Measurements from ENCODE around the gene FAM53A.

The FAM53A gene

DNA sequence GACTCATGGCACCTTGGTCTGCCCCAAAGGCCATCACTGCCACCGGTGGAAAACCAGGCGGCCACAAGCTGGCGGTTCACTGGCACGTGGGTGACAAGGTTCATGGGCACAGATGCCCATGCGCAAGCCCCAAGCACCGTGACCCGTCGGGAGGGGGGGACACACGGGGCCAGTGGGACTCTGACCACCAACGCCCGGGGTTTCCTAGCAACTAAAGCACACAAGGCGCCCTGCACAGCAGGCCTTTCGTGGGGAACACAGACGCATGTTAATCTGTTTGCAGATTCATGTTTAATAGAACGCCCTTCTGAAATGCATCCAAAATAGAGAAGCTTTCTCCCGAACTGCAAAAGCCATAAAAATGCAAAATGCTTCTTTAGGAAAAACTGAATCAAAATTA is 43.9 kb downstream of the FAM53A start:
- DNase-seq, result peak; percentile 22

DNA sequence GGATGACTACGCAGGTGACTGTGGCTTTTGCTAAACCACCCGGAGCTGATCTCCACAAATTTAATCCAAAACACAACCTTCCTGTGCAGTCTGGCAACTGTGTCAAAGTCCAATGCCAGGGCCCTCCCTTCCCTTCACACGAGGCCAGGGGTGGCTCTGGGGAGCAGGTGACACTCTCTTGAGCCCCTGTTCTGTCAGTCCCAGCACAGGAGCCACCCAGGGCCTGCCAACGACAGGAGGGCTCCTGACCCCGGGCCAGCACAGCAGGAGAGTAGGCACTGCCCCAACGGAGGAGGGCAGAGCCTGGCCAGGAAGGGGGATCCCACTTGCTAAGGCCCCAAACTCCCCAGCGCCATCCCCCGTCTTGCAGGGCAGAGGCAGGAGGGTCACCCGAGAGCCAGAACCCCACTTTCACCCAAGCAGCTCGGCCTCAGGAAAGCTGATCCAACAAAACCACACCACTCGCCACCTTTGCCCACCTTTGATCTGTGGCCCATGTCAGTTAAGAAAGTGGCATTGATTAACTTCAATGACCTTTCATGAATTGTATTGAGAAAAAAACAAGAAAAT is 44.7 kb downstream of the FAM53A start:
- no peak for DNase-seq

DNA sequence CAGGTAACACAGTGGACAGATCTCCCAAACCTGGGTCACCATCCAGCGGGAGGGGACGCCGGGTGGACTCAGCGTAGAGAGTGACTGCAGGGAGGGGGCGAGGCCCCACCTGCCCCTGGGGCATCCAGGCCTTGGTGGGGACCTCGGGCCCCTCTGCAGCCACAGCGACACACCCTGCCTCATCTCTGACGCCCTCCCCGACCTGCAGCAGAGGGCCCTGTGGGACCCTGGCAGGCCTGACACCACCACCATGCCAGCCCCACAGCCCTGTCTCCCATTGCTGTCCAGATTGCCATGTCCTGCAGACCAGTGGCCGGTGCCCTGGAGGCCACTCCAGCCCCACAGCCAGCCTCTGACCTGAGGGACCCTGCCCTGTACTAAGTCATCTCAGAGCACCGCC is 45.2 kb downstream of the FAM53A start:
- DNase-seq, result no peak

DNA sequence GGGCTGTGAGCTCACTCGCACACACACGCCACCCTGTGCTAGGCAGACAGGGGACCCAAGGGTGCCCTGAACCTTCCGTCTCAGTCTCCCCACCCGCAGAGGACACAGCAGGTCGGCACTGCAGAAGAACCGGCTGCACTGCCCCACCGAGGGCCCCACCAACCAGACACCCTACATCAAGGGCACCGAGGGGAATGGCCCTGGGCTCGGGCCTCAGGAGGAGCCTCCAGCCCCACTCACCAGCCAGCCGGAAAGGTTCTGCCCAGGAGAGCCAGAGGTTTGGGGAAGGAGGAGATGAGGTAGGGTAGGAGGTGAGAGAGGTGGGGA is 45.9 kb downstream of the FAM53A start:
- no peak for DNase-seq

DNA sequence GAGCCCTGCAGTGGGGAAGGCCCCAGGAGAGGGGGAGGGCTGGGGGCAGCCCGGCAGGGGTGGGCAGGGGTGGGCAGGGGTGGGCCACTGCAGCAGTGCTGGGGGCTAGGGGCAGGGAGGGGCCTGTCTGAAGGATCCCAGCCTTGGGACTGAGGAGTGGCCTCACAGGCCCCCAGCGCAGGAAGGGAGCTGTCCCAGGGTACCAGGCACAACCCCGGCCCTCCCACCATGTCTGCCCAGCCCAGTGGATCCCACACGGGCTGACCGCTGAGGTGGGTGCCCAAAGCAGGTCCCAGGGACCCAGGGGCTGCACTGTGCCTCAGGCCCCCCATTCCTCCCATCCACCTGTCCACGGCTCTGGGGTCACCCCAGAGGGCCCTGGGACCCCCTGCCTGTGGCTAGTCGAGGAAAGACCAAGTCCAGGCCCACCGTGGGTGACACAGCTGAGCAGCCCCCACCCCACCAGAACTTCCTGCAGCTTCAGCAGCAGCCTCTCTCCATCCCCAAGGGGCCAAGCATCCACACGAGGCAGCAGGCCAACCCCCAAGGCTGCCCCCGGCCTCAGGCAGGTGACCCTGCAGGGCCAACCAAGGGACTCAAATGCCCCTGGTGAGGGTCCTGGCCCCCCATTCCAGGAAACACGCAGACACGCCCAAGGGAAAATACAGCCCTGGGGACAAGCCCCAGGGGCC is 46.4 kb downstream of the FAM53A start:
- no peak for DNase-seq

DNA sequence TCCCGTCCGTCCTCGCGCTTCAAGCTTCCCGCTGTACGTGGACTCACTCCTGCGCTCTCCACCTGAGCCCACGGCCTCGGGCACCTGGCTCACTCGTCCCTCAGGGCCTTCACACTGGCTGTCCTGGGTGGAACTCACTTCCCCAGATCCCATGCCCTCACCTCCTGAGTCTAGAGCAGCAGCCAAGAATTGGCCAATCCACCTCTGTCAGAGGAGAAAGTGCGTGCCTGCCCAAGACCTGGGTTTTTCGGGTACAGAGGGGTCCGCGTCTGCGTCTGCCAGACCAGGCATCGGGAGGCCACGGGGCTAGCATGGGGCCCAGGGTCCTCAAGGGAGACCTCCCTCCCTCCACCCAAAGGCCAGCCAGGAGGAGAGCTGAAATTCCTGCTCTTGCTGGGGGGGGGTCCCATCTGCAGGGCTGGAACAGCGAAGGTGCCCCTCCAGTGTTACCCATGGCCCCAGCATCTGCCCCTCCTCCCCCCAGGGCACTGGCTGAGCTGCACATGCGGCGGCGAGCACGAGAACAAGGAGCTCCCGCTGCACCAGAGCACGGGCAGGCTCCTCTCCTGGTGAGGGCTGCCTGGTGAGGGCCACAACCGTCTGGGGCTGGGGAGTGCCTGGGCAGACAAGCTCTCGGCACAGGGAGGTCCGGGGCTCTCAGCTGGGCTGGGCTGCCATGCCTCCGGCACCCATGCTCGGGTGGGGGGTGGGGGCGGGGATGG is 47.5 kb downstream of the FAM53A start:
- no peak for DNase-seq

DNA sequence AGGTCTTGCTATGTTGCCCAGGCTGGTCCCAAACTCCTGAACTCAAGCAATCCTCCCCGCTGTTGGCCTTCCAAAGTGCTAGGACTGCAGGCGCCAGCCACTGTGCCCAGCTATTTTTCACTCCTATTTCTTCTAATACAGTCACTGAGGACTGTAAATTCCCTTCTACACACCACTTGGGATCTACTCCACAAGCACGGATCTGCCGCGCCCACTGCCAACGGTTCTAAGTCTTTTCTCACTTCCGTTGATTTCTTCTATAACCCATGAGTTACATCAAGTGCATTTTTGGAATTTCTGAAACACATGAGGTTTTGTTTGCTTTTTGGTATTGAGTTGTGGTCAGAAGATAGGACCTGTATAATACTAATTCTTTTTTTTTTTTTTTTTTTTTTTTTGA is 48.6 kb downstream of the FAM53A start:
- no peak for DNase-seq

DNA sequence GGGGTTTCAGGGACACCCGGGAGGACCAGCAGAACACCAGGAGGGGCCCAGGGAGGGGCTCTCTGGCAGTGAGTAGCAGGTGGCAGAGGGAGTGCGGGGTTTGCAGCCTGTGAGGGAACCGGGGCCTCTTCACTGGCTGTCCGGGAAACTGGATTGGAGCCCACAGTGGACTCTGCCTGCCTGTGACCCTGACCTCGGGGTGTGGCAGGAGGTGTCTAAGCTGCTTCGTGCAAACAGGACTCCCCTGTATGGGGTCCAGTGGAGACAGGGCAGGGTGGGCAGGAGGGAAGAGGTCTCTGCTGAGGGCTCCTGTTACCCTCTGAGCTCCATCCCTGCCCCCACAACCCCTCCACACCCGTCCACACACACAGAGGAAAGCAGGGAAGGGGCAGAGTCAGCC is 50.1 kb downstream of the FAM53A start:
- DNase-seq, result no peak

DNA sequence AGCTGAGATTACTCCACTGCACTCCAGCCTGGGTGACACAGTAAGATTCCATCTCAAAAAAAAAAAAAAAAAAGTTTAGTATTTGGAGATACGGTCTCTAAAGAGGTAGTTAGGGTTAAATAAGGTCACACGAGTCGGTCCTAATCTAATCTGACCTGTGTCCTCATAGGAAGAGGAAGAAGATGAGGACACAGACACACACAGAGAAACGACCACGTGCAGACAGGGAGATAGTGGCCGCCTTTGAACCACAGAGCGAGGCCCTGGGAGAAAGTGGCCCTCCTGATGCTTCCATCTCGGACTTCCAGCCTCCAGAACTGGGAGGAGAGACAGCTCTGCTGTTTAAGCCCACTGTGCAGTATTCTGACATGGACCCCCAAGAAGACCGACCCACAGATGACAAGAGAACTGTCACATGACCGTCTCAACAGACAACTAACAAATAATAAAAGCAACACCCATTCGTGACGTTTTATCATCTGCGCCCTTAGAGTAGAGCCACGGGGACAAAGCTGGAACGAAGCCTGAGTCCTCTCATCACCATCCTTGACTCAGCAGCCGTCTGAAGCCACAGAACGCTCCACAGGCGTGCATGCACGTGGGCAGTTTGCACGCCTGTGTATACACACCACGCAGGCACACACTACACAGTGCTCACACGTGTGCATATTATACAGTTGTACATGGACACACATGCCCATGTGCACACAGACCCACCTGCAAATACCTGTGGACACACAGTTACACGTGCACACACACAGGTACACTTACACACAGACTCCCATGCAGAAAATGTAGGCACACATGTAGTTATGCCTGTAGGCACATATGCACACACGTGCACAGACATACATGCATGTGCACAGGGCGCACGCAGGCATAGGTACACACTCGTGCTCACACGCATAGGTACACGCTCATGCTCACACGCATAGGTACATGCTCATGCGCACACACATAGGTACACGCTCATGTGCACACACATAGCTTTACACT is 51.7 kb downstream of the FAM53A start:
- no peak for DNase-seq

DNA sequence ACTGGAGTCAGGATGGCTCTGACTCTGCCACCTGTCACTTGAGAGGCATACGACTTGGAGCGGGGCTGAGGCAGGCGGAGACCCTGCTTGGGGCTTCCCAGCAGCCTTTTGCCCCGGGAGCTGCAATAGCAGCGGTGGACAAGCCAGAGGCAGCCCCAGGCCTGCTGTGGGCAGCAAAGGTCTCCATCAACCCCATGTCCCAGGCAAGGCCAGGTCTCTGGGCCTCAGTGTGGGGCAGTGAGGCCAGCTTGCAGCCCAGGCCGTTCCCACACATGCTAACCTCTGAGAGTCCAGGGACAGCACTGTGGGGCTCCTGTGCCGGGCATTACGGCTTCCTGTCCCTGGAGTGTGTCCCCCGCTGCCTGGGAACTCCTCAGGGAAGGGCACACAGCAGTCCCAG is 53.0 kb downstream of the FAM53A start:
- DNase-seq, result no peak

DNA sequence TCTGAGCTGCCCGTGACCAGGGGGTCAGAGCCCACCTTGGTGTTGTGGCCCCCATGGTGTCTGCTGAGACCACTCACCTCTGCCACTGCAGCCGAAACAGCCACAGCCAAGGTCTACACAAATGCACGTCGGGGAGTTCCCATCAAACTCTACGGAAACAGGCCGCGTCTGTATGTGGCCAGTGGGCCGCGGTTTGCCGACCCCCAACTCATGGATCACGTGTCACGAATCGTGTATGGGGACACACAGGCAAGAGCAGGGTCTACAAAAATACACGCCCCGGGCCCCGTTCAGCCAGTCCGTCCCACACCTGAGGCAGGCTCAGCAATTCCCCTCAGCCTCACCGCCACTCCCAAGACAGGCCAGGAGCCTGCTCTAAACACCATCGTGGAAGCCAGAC is 53.8 kb downstream of the FAM53A start:
- DNase-seq, result no peak

DNA sequence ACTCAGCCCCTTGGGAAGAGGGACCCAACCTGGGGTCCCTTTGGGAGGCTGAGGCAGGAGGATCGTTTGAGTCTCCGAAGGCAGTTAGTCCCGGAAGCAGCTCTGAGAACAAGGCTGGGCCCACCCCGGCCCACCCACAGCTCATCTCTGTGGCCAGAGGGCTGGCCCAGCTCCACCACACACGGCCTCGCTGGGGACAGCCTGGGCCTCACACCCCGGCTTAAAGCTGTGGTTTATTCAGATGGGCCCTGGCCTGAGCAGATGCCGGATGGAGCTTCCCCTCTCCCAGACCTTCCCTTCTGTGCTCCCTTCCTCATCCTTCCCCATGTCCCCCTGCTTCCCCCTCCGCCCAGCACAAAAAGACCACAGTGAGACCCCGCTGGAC is 54.4 kb downstream of the FAM53A start:
- no peak for DNase-seq

DNA sequence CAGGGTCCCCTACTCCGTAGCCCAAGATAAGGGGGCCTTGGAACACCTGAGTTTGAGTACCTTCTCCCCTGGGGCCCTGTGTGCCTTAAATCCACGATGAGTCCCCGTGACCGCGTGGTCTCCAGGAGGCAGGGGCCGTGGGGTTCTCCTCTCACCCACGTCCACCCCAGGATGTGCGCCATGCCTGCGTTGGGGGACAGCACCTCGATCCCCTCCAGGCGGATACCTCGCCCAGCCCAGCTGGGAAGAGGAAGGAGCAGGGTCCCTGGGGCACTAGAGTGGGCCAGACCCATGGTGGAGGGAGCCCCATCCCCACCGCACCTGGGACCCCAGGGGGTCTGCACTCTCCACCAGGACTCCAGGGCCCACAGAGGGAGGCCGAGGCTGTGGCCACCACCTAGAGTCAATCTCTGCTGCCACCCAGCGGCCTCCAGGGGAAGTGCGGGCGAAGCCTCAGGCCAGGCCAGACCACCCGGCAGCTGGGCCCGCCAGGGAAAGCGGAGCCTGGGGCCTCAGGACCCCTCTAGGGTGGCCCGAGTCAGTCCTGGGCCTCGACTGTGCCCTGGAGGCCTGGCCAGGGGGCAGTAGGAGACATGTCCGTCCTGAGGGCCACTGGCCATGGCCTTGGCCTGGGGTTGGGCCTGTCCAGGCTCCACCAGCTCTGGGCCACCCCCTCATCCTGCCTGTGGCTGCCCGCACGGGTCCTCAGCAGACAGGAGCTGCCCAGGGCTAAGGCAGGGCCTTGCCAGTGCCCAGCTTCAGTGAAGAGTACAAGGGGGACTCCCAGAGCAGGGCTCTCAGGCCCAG is 55.0 kb downstream of the FAM53A start:
- peak; percentile 68 for DNase-seq

DNA sequence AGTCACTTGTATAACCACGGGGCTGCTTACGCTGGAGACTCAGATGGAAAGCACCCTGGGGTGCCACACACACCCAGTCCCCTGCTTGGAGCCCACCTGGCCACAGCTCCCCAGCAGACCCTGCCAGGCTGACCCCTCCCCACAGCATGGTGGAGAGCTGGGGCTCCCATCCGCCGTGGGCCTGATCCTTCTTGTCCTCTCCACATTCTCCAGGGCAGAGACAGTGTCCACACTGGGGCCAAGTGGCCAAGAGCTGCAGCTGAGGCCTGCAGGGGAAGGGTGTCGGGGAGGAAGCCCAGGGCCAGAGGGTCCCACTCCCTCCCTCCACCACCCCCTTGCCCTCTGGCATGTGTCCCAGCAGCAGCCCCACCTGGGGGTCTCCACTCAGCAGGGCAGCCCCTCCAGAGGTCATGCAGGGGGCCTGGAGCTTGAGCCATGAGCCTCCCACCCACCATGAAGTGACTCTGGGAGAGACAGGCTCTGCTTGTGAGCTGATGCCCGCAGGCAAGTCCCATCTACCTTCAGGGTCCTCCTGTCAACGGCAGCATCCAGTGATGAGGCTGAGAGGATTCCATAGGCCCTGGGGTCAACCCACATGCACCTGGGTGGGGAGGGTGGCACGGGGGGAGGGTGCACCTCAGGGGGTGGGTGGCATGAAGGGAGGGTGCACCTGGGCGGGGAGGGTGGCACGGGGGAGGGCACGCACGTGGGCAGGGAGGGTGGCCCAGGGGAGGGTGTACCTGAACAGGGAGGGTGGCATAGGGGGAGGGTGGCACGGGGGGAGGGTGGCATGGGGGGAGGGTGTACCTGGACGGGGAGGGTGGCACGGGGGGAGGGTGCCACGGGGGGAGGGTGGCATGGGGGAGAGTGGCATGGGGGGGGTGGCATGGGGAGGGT is 56.4 kb downstream of the FAM53A start:
- DNase-seq, result no peak

DNA sequence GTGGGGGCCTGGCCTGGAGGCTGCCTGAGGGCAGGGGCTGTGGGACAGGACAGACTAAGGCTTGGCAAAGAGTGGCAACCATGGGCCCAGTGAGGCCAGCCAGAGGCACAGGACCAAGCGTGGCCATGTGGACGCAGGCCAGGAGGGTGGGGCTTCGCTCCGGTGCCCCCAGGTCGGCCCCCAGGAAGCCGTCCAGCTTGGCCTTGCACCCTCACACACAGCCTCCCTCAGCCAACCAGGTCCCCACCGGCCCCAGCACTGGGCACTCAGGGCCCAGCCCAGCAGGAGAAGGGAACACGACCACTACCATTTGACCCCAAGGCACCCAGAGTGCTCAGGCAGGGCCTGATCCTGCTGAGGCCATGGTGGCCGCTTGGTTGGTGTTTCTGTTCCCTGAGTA is 57.2 kb downstream of the FAM53A start:
- DNase-seq, result no peak

DNA sequence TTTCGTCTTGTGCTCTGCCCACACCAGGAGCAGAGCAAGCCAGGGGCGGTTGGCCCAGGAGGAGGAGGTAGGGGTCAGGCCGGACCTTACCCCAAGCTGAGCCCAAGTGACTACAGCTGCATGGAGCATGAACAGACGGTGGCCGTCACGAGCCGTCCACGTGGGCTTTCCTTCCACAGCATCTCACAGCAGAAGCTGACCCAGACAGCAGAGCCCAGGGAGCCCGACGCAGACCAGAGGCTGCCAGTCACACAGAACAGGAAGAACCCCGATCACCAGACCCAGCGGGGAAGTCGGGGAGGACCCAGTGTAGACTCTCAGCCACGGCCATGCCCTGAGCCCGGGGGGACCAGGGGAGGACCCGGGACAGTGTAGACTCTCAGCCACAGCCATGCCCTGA is 58.0 kb downstream of the FAM53A start:
- DNase-seq, result no peak

DNA sequence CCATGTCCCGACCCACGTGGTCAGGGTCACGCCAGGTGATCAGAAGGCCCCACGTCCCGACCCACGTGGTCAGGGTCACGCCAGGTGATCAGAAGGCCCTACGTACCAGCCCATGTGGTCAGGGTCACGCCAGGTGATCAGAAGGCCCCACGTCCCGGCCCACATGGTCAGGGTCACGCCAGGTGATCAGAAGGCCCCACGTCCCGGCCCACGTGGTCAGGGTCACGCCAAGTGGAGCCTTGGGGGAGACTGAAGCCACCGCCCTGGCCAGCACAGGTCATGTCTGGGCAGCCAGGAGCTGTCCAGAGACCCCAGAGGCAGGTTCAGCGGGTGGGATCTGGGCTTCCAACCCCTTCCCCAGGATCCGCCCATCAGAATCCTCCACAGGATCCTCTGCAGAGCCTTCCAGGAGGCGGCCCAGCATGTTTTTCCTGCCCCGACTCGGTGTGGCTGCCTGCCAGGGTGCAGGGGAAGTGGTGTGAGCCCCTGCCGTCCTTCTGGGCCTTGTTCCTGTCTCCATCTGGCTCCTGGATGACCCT is 58.4 kb downstream of the FAM53A start:
- DNase-seq, result no peak

DNA sequence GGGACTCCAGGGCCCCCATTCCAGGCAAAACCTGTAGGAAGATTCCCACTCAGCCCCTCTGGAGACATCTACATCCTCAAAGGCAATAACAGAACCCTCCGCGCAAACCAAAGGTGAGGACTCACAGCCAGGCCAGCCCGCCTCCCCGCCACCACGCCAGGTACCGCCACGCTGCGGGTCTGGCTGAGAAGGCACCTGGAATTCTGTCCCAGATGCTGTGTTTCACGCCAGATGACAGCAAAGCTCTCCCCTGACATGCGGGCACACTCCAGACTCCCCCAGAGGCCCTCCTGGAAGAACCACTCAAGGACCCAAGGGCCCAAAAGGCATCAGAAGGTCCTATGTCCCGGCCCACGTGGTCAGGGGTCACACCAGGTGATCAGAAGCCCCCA is 59.6 kb downstream of the FAM53A start:
- no peak for DNase-seq

DNA sequence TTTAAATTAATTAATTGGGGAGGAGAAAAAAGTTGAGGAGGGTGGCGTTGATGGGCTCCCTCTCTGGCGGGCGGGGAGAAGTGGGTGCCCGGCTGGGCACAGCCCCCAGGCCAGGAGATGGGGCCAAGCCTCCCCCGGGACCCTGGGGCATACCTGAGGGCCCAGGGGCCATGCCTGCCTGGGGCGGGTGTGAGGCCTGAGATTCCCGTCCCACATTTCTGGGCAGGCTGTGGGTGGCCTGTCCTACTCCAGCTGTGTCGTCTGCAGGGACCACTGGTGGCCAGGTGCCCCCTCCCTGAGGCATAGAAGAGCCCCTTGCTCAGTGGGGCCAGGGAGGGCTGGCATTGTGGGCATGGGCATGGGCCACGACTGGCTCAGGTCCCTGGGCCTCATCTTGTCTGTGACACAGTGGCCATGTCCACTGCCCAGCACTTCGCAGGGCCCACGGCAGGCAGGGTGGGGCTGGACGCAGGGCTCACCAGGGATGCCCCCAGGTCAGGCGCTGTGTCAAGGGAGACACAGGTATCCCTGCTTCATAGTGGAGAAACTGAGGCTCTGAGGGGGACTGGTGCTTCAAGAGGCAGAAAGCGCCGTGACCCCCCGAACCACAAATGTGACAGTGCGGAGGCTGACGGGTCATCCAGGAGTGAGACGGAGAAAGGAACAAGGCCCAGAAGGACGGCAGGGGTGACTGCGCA is 60.1 kb downstream of the FAM53A start:
- no peak for DNase-seq

DNA sequence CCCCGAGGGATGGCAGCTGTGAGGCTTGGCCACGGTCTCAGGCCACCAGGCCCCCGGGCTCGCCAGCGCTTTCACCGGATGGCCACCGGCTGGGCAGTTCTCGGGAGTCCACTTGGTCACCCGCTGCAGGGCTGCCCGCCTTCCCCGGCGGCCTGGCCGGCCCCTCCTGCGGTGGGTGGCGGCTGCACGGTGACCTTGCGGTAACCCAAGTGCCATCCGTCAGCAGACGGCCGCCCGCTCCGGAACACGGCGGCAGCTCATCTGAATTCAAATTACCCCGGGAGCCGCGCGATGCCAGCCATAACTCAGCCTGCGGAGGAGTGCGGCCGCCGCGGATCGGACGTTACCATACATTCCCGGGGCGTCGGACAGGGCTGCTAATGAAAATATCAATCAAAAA is 60.7 kb downstream of the FAM53A start:
- DNase-seq, result peak; percentile 39
